Esophagus muscularis mucosa (tissue), 4 donors: ENCODE results near the gene HS6ST2. TPM values are rescaled to one million over a fixed set of nuclear protein-coding genes. Genes with fewer than 3 reads are reported as not detected.

ENCODE experiments used
- DNase-seq: peaks from one replicate; pipeline ENCODE4 v3.0.0-alpha.2; 2017; ENCODE audit errors: extremely low spot score
- H3K27ac ChIP-seq, 4 donors: fragments of 200-600 bp; sonication (generic); replicated peaks in 1 of 4; 1 replicate in 3 of 4; 2 replicates in 1 of 4; pipeline ENCODE4 v1.5.1; 2016 to 2019; ENCODE audit warnings: mild to moderate bottlenecking in 1 of 4
- H3K27me3 ChIP-seq, 4 donors: fragments of 200-600 bp; sonication (generic); one replicate each; pipeline versions ENCODE4 v1.5.1 to v1.6.0; 2016 to 2019
- H3K36me3 ChIP-seq, 4 donors: fragments of 200-600 bp; sonication (generic); one replicate each; pipeline ENCODE4 v1.5.1; 2016 to 2019
- H3K4me1 ChIP-seq, 4 donors: fragments of 200-600 bp; sonication (generic); one replicate each; pipeline ENCODE4 v1.5.1; 2016 to 2019
- H3K4me3 ChIP-seq, 4 donors: fragments of 200-600 bp; sonication (generic); 1 replicate in 2 of 4; 2 replicates in 2 of 4; pipeline ENCODE4 v1.5.1; 2016 to 2019; ENCODE audit warnings: mild to moderate bottlenecking in 4 of 4, moderate library complexity in 1 of 4
- H3K9me3 ChIP-seq, 4 donors: fragments of 200-600 bp; sonication (generic); 1 replicate in 3 of 4; 2 replicates in 1 of 4; pipeline ENCODE4 v1.5.1; 2016 to 2019
- EP300 ChIP-seq: sonication (generic); formaldehyde crosslinking; IDR thresholded peaks from one replicate; pipeline ENCODE4 v1.6.1; 2017; ENCODE audit warnings: antibody characterized with exemption
- POLR2A ChIP-seq: fragments of 450-650 bp; IDR thresholded peaks from one replicate; pipeline ENCODE4 v1.6.1; 2017; ENCODE audit warnings: antibody characterized with exemption, moderate library complexity, mild to moderate bottlenecking, low read depth
- POLR2AphosphoS5 ChIP-seq, 2 donors: sonication (generic); formaldehyde crosslinking; IDR thresholded peaks; one replicate each; pipeline ENCODE4 v1.6.1; 2017; ENCODE audit warnings: antibody characterized with exemption in 2 of 2
- WGBS: methylation state at CpG from one replicate; pipeline ENCODE4 v1.1.5; 2018; 5-methylcytosine and 5-hydroxymethylcytosine counted together
- intact Hi-C: fragments of 100-400 bp; cut with DNase I; formaldehyde crosslinking; loops from one replicate; pipeline ENCODE4 v1.15.1; 2023
- total RNA-seq, 4 donors: library from RNA; depleted of rRNA; stranded (reverse); fragments of >200 nt; gene quantifications; one replicate each; pipeline versions ENCODE4 v1.1.0 to v1.2.1, GENCODE V29; 2016
- TF ChIP-seq, protein P1 (sequence below), 3 experiments: fragments of 200-600 bp in 2 of 3; fragments of 450-650 bp in 1 of 3; sonication (generic) in 2 of 3; IDR thresholded peaks; one replicate each; pipeline ENCODE4 v1.5.1; 2017 to 2019; ENCODE audit warnings: antibody characterized with exemption in 3 of 3, mild to moderate bottlenecking in 2 of 3, moderate library complexity in 1 of 3

The HS6ST2 gene
- total RNA-seq, 4 donors from 2014 or later, result 0.29 to 0.99 TPM; not detected in 2

DNA sequence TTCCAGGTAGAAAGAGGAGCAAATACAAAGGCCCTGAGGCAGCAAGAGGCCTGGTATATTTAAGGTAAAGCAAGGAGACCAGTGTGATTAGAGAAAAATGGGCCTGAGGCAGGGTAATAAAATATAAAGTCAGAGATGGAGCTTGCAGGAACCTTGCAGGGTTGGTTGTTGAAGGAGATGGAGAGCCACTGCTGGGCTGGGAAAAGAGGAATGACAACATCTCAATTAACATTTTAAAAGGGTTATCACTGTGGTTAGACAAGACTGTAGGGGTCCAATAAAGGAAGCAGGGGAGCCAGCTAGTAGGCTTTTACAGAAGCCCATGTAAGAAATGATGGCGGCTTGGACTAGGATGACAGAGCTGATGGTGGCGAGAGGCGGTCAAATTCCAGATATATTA lies 264.0 kb downstream of the HS6ST2 start:
- Histone ChIP-seq H3K27ac (no peak overlapping the region), H3K9me3 (no peaks in the 10 kb centered on the region), H3K4me3 (no peak overlapping the region), H3K27me3 (no peaks in the 10 kb centered on the region), H3K36me3 (no peaks in the 10 kb centered on the region), H3K4me1 (no peaks in the 10 kb centered on the region)
- no peak for DNase-seq
- 76% methylated on average over 3 of the region's 3 CpGs for WGBS
- intact Hi-C loops, result no loop called here
- TF ChIP-seq POLR2A (no peak), POLR2AphosphoS5 (IDR thresholded peaks at IDR 0.05) (no peak), EP300 (no peak)
- TF ChIP-seq, protein P1, sequence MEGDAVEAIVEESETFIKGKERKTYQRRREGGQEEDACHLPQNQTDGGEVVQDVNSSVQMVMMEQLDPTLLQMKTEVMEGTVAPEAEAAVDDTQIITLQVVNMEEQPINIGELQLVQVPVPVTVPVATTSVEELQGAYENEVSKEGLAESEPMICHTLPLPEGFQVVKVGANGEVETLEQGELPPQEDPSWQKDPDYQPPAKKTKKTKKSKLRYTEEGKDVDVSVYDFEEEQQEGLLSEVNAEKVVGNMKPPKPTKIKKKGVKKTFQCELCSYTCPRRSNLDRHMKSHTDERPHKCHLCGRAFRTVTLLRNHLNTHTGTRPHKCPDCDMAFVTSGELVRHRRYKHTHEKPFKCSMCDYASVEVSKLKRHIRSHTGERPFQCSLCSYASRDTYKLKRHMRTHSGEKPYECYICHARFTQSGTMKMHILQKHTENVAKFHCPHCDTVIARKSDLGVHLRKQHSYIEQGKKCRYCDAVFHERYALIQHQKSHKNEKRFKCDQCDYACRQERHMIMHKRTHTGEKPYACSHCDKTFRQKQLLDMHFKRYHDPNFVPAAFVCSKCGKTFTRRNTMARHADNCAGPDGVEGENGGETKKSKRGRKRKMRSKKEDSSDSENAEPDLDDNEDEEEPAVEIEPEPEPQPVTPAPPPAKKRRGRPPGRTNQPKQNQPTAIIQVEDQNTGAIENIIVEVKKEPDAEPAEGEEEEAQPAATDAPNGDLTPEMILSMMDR (IDR thresholded peaks at IDR 0.05), result no peak

DNA sequence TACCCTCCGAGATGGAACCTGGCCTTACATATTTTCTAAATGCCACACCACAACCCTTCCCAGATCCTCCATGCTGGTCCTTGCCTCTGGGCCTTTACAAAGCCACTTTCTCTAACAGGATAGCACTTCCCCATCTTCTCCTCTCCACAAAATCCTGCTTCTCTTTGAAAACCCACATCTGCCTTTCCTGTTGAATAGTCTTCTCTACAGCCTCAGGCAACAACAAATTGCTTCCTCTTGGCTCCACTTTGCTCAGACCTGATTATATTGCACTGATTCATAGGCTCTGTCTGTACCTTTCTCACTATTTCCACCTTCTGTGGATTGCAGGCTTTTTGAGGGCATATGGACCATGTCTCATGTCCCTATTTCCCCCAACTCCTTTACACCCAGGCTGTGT lies 265.9 kb downstream of the HS6ST2 start:
- Histone ChIP-seq H3K36me3 (no peaks in the 10 kb centered on the region), H3K27ac (no peak overlapping the region), H3K4me3 (no peak overlapping the region), H3K27me3 (no peaks in the 10 kb centered on the region), H3K4me1 (no peaks in the 10 kb centered on the region), H3K9me3 (no peaks in the 10 kb centered on the region)
- no peak for DNase-seq
- WGBS, result 95% methylated on average over 1 of the region's 1 CpG
- intact Hi-C loops, result no loop called here
- no peak for TF ChIP-seq EP300
- no peak for TF ChIP-seq POLR2A

DNA sequence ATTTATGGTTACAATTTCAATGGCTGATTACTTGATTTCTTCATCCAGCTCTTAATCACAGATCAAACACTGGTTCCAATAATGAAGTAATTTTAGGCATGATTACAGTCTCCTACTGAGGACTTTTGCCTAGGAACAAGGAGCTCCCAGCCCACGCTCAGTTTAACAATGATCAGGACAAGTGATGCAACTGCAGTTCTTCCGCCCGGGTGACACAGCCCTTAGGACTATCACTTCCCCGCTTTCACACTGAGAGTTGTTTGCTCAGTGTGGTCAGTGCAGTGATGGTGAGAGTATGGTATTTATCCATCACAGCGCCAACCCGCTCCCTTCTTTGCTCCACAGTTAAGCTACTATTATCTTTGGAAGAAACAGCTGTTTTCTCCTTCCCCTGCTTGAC lies 266.4 kb downstream of the HS6ST2 start:
- intact Hi-C loops, result no loop called here
- no peak for TF ChIP-seq POLR2A
- no peak for TF ChIP-seq POLR2AphosphoS5 (IDR thresholded peaks at IDR 0.05)
- TF ChIP-seq, protein P1 (IDR thresholded peaks at IDR 0.05), result no peak
- TF ChIP-seq EP300, result no peak
- H3K36me3 ChIP-seq, result no peaks in the 10 kb centered on the region
- H3K4me3 ChIP-seq, result no peak overlapping the region
- WGBS, result 88% methylated on average over 6 of the region's 6 CpGs
- H3K27me3 ChIP-seq, result no peaks in the 10 kb centered on the region
- no peaks in the 10 kb centered on the region for H3K4me1 ChIP-seq
- H3K9me3 ChIP-seq, result no peaks in the 10 kb centered on the region
- DNase-seq, result no peak
- no peak overlapping the region for H3K27ac ChIP-seq

DNA sequence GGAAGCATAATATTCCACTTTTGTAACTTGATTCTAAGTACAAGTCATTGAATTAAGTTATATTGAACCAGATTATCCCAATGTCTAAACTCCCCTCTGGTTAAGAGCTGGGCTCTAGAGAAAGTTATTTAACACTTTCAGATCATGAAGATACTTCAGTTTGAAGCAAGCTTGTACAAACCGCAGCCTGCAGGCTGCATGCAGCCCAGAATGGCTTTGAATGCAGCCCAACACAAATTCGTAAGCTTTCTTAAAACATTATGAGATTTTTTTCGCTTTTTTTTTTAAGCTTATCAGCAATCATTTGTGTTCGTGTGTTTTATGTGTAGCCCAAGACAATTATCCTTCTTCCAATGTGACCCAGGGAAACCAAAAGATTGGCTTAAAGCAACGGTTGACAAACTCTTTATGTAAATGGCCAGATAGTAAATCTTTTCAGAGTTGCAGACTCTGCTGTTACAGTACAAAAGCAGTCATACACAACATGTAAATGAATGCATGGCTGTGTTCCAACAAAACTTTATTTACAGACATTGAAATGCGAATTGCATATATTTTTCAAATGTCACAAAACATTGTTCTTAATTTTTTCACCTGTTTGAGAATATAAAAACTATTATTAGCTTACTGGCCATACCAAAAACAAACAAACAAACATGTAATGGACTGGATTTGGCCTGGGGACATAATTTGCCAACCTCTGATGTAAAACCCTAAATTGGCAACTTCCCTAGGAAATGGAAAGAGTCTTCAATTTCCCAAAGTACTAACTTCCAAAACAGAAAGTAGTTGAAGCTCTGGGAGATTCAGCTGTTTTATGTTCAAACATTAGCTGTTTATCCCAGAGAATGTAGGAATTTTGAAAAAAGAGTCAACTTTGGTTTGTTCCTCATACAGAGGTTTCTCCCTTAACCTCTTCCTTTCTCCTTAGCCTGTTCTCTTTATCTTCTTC lies 268.5 kb downstream of the HS6ST2 start:
- peaks cover 0 to 3% (median 0%) of the 10 kb centered on the region in 4 donors for H3K4me1 ChIP-seq
- H3K4me3 ChIP-seq, result no peak overlapping the region
- no peak for DNase-seq
- TF ChIP-seq POLR2A (no peak), POLR2AphosphoS5 (IDR thresholded peaks at IDR 0.05) (no peak), EP300 (no peak)
- TF ChIP-seq, protein P1 (IDR thresholded peaks at IDR 0.05), result no peak
- intact Hi-C loops, result no loop called here
- H3K9me3 ChIP-seq, result no peaks in the 10 kb centered on the region
- H3K36me3 ChIP-seq, result no peaks in the 10 kb centered on the region
- 58% methylated on average over 6 of the region's 6 CpGs for WGBS
- no peak overlapping the region for H3K27ac ChIP-seq
- H3K27me3 ChIP-seq, result no peaks in the 10 kb centered on the region

DNA sequence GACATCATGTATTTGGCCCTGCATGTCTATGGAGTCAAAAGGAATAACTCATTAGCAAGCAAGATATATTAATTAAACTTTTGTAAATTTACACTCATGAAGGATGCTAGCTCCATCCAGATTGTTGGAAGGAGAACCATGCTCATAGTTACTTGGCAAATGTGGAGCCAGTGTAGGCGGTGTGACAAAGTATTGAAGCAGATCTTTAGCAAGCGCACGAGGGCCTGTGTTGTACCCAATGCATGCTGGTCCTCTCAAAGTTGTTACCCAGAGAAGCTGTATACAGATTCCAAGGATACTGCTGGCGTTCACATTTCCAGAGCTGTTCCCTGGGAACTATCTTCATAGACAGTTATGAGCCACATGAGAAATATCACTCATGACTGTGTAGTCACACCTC lies 273.2 kb downstream of the HS6ST2 start:
- WGBS, result 81% methylated on average over 4 of the region's 4 CpGs
- intact Hi-C loops, result no loop called here

More for the DNA sequence above, 273.2 kb downstream of the HS6ST2 start:
- Histone ChIP-seq H3K4me1 (peaks cover 0 to 7% (median 2%) of the 10 kb centered on the region in 4 donors), H3K9me3 (no peaks in the 10 kb centered on the region), H3K27me3 (no peaks in the 10 kb centered on the region), H3K27ac (no peak overlapping the region), H3K4me3 (no peak overlapping the region), H3K36me3 (no peaks in the 10 kb centered on the region)
- TF ChIP-seq POLR2AphosphoS5 (IDR thresholded peaks at IDR 0.05) (no peak), POLR2A (no peak), EP300 (no peak)
- TF ChIP-seq, protein P1 (IDR thresholded peaks at IDR 0.05), result no peak
- DNase-seq, result no peak
